GM13977 (cell line): ENCODE data around the gene TAF4.

Experiments
- DNase-seq: peaks from one replicate; pipeline ENCODE4 v3.0.0; 2012; ENCODE audit warnings: low spot score
- in situ Hi-C: fragments of 300-500 bp; cut with MboI; formaldehyde crosslinking; loops from one replicate; pipeline ENCODE4 v1.12.0; 2022; ENCODE audit warnings: low sequenced_read_pairs, low pct_unique_long_range_greater_than_20kb, mixed read lengths, inconsistent platforms; ENCODE audit not compliant: unreplicated experiment
- TF ChIP-seq, protein P1 (sequence below): IDR thresholded peaks from 2 replicates; pipeline ENCODE4 v1.5.1; 2012; ENCODE audit warnings: mild to moderate bottlenecking, control low read depth; ENCODE audit not compliant: insufficient read depth; ENCODE audit errors: extremely low read depth, missing control alignments

Gene TAF4

DNA sequence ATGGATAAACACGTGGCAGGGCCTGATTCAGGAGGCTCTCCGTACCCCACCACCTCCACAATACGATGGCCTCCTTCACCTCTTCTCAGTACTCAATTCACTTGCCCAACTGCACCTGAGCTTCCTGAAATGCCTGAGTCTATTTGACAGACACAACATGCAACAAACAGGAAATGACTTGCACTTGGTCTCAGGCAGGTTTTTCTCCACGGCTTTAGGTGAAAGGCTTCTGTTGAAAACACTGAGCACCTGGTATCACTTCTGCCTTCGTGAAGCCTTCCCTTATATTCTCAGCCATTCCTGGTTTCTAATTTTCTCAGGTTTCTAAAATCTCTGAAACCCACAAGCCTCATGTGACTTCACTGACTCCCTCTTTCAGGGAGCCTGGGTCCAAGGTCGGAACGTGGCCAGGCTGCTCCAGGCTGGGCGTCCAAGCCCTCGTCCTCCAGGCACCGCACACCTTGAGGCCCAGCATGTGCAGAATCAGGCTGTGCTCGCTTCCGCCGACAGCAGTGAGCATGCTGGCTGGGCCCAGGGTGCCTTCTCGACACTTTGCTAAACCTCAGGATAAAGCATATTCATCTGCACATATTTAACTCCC lies 34.7 kb downstream of the TAF4 start:
- TF ChIP-seq, protein P1, sequence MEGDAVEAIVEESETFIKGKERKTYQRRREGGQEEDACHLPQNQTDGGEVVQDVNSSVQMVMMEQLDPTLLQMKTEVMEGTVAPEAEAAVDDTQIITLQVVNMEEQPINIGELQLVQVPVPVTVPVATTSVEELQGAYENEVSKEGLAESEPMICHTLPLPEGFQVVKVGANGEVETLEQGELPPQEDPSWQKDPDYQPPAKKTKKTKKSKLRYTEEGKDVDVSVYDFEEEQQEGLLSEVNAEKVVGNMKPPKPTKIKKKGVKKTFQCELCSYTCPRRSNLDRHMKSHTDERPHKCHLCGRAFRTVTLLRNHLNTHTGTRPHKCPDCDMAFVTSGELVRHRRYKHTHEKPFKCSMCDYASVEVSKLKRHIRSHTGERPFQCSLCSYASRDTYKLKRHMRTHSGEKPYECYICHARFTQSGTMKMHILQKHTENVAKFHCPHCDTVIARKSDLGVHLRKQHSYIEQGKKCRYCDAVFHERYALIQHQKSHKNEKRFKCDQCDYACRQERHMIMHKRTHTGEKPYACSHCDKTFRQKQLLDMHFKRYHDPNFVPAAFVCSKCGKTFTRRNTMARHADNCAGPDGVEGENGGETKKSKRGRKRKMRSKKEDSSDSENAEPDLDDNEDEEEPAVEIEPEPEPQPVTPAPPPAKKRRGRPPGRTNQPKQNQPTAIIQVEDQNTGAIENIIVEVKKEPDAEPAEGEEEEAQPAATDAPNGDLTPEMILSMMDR, result no peak
- in situ Hi-C loops, result no loop called here
- DNase-seq, result peak; percentile 80

DNA sequence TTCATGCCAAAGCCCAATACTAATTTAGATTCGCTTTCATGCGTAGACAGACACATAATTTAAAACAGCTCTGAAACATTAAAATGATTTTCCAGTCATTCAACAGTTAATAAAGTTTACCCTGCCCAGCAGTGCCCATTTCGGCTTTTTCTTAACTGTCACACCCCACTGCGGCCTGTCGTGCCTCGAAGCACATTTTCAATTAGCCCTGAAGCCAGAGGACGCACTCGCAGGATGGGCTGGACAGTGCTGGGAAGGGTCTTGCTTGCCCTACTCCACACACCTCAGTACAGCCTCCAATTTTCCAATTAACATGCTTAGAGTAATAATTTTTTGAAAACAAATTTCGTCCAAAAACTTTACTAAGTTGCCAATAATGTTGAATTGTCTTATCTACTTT lies 35.3 kb downstream of the TAF4 start:
- TF ChIP-seq, protein P1, result no peak
- in situ Hi-C loops, result no loop called here

DNA sequence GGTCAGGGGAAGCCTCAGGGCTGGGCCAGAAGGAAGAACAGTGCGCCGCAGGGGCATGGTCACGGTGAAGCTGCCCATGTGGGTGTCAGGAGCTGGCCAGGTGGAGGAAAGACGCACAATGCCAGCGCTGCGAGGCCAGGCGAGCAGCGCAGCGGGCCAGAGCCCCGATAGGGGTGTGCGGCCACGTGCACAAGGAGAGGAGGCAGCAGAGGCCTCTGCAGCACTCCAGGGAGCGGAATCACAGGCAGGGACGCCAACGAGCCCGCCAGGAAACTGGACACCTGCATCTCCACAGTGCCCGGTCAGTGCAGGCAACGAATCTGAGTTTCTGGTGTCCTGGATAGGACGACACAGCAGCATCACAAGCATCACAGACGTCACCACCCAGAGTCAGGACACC lies 35.7 kb downstream of the TAF4 start:
- peak; percentile 16 for DNase-seq
- TF ChIP-seq, protein P1, result no peak
- in situ Hi-C loops, result loop anchor here (10.0 kb wide), 1 partner anchor 115 kb away; the partner anchor contains the start of genes PSMA7 and SS18L1

More for the DNA sequence above, 35.3 kb downstream of the TAF4 start:
- no peak for DNase-seq

DNA sequence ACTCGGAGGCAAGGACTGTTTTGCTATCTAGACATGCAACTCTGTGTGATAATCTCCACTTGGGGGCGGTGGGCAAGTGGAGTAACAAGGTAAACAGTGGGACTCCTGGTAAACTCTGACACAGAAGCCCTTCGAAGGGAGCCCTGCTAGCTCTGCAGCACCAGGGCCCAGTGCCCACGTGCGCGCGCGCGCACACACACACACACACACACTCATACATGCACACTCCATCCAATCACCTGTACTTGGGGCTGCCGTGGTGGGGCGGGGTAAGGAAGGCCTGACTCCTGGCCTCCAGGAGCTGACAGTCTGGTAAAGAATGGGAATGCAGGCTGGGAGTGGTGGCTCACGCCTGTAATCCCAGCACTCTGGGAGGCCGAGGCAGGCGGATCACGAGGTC lies 36.4 kb downstream of the TAF4 start:
- in situ Hi-C loops, result loop anchor here (10.0 kb wide), 1 partner anchor 116 kb away; the partner anchor contains the start of genes PSMA7 and SS18L1
- TF ChIP-seq, protein P1, result no peak

DNA sequence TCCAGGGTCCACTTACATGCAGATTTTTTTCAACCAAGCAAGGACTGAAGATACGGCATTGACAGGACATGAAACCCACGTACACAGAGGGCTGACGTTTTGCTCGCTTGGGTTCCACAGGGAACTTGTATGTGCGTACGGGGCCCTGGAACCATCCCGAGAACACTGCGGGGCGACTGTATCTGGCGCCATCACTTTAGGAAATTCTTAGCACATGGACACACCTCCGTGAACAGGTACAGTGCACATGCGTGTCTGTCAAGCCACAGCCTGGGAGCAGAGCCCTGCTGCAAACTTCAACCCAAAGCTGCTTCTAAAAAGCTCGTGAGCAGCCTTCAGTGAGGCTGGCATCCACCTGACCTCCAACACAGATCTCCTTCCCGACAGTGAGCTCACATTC lies 37.3 kb downstream of the TAF4 start:
- TF ChIP-seq, protein P1, result no peak
- in situ Hi-C loops, result loop anchor here (10.0 kb wide), 1 partner anchor 116 kb away; the partner anchor contains the start of genes PSMA7 and SS18L1
- DNase-seq, result peak; percentile 12

More for the DNA sequence above, 36.4 kb downstream of the TAF4 start:
- DNase-seq, result no peak

DNA sequence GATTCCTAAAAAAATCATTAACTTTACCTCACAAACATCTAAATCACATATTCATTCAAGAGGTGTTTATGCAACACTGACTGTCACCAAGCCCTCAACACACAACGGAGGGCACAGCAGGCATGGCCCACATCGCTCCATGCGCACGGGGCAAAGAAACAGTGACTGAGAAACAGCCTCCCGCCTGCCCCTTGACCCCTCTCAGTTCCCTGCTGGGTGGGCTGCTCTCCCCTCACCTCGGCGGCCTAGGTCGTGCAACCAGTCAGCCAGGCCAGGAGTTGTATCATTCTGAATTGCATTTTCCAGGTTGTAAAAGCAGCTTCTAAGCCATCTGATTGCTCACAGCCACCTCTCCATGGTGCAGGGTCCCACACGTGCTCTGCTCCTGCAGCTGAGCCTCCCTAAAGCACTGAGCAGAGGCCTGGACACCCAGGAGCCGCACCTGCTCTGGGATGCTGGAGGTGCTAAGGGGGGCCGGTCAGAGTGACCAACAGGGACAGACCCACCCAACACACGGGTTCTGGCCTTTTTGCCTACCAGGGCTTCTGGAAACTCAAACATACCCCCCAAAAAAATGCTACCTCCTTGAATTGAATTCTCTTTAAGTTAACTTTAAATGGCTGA lies 37.9 kb downstream of the TAF4 start:
- TF ChIP-seq, protein P1, result no peak
- in situ Hi-C loops, result loop anchor here (10.0 kb wide), 1 partner anchor 117 kb away; the partner anchor contains the start of genes PSMA7 and SS18L1
- DNase-seq, result no peak
